Erythroblast (primary cell): Measurements from ENCODE around the gene KIAA1549.

Experiments
- DNase-seq, 2 experiments: peaks; one replicate each; lab custom pipeline; 2025; lab: John Stamatoyannopoulos, UW
- GATA1 ChIP-seq: IDR thresholded peaks from 2 replicates; pipeline ENCODE4 v1.6.1; 2011; ENCODE audit warnings: low read depth, mild to moderate bottlenecking, control low read depth, low read length, moderate library complexity
- POLR2A ChIP-seq: IDR thresholded peaks from 2 replicates; pipeline ENCODE4 v1.6.1; 2011; ENCODE audit warnings: mild to moderate bottlenecking, low read length

Gene KIAA1549

DNA sequence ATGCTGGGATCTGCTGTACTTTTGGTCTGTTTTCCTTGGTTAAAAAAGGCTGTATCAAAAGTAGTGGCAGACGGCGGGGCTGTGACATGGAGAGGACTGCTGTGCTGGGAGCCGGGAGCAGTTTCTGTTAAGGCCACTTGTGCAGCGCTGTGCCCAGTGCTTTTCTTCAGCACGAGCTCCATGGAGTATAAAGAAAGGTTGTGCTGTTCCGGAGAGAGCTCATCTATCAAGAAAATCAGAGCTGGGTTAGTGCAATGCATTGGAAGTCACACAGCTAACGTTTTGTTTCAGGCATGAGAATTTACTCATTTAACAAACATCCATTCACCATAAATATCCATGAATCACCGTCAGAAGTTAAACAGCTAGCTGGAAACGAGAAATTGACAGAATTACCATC, 62.0 kb downstream of the KIAA1549 start:
- TF ChIP-seq GATA1 (no peak), POLR2A (no peak)
- no peak for DNase-seq

DNA sequence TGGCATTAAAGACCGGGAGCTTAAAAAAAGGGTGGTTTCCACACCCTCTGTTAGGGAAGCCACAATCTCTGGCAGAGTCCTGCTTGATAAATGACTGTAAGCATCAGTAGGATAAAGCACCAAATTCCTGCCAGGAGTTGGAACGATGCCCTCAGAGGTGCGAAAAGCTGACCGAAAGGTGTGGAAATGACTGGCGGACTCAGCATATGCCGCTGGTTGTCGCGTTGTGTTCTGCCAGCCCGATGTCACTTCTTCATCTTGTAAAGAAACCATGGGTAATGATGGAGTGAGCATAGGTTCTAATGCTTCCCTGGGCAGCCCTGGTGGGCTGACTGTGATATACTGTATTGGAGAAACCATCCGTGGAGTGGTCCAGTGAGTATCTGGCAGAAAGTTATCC, 62.4 kb downstream of the KIAA1549 start:
- TF ChIP-seq GATA1 (no peak), POLR2A (no peak)
- no peak for DNase-seq

DNA sequence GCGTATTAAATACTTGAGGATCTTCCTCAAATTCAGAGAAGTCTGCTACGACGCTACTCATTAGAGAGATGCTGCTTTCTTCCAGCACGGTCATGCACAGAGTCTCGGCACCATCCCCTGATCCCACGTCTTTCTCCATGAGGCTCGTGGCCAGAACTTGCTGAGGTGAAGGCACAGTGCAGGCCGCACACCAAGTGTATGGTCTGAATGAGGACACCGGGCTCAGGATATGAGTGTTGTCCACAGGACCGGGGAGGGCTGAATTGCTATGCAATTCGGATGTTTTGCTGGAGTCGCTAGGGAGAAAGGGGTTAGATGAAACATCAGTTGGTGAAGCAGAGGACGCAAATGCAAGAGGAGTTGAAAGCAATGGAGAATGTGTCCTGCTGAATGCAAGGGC, 63.0 kb downstream of the KIAA1549 start:
- TF ChIP-seq GATA1 = no peak
- TF ChIP-seq POLR2A = no peak
- no peak for DNase-seq

DNA sequence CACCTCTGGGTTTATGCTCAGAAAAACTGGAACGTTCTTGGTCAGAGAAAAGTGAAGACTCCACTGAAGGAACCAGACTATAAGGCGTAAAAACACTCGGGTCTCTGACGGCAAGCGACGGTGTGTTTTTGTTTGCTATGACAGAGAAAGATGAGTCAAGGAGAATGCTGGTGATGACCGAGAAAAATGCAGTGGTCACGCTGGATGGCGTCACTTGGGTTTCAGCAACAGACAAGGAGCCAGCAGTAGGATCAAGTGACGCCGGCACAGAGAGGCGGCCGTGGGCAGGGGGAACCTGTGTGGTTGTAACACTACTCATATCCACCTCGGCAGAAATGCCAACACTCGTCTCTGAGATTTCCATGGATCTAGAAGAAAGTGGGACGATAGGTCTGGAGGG, 63.4 kb downstream of the KIAA1549 start:
- TF ChIP-seq POLR2A (no peak), GATA1 (no peak)
- DNase-seq = no peak

DNA sequence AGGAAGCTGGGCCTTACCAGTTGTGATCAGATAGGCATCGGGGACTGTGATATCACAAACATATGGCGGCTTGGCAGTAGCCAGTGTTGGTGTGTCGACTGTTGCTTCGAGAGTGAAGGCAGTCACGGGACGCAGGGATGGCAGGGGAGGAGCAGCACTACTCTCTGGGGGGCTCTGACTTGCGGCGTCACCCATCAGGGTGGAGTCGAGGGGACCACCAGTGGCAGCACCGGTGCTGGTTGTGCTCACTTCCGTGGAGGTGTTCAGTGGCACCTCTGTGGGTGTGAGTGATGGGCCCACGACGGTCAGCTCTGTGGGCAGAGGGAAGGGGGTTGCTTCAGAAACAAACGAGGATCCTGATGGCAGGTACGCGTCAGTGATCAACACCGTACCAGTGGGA, 64.5 kb downstream of the KIAA1549 start:
- no peak for DNase-seq
- no peak for TF ChIP-seq POLR2A
- no peak for TF ChIP-seq GATA1

DNA sequence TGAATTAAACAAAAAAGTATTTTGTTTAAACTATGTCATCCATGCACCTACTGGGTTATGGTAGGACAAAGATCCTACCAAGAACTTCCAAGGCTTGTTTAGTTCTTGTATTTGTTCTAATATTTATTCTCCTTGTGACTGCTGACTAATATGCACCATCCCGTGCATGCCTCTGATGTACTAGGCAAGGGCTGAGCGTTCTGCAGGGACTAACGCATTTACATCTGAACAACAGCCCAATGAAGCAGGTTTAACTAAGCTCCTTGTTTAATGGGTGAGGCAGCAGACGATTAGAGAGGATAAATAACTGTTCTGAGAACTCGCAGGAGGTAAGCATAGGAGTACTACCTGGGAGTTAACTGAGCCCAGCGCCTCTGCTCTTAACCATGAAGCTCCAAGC, 64.9 kb downstream of the KIAA1549 start:
- TF ChIP-seq GATA1 (no peak), POLR2A (no peak)
- DNase-seq = no peak

DNA sequence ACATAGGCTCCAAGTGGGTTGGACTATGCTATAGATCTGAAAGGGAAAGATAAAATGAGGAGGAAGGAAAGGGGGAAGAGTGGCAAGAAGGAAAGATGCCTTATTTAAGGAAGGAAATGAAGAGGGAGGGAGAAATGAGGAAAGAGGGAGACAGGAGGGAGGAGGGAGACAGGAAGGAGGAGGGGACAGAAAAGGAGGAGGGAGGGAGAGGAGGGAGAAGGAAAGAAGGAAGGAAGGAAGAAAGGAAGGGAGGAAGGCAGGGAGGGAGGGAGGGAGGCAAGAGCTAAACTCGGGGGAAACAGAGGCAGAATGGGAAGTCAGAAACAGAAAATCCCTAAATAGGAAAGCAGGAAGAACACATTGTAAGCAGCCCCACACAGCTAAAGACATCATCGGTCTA, 67.4 kb downstream of the KIAA1549 start:
- no peak for DNase-seq
- TF ChIP-seq GATA1 = no peak
- TF ChIP-seq POLR2A = no peak

DNA sequence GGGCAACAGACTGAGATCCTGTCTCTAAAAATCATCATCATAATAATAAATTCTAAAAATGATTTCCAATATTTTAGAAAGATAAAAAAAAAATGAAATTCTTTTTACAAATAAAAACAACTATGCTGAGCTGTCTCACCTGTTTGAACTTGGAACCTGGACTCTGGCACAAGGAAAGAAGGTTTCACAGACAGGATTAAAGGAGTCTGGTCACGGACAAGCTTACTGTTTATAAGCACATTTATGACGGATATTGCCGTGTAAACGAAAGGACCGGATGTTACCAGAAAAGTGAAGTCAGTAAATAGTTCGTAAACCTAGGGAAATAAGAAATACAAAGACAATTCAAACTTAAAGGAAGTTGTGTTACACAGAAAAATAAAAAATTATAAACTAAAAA, 70.2 kb downstream of the KIAA1549 start:
- TF ChIP-seq POLR2A (no peak), GATA1 (no peak)
- DNase-seq = no peak

DNA sequence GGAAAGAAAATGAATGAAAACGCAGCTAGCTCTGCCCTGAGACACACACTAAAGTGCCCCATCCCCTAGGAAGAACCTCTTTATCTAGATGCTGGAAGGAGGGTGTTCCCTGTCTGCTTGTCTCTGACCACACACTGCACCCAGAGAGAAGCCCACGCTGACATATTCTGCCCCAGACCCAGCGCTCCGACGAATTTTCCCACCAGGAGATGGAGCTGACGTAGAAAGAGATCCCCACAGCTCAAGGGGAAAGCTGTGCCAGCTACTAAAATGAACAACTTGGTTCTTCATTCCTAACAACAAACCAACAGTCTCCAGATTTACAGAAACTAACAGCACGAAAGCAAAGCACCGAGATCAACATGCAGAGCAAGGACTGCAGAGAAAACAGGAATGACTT, 73.3 kb downstream of the KIAA1549 start:
- DNase-seq = no peak
- TF ChIP-seq GATA1 (no peak), POLR2A (no peak)

DNA sequence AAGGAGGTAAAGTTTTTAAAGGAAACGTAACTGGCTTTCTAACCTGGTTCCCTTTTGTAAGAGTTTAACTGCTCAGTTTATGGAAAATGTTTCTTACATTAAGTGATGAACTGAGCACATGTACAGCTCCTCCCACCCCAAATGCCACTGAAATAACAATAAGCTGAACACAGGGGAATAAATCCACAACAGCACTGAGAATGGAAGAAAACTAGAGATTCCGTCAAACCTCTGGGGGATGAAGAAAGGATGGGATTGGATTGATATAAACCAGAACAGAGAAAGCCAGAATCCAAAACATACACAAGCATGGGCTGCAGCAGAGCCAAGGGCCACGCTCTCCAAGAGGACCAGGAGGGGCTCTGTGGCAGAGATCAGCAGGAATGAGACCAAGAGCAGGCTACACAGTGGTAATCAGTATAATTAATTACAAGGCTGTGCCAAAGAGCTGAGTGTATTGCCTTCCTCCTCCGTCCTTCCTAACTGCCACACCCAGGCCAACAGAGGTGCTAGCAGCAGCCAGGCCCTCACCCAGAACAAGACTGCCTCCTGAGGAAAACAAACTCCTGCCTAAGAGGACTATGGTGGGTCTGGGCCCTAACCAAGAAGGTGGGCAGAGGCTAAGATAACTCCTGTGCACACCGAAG, 73.9 kb downstream of the KIAA1549 start:
- TF ChIP-seq GATA1 (no peak), POLR2A (no peak)
- no peak for DNase-seq

DNA sequence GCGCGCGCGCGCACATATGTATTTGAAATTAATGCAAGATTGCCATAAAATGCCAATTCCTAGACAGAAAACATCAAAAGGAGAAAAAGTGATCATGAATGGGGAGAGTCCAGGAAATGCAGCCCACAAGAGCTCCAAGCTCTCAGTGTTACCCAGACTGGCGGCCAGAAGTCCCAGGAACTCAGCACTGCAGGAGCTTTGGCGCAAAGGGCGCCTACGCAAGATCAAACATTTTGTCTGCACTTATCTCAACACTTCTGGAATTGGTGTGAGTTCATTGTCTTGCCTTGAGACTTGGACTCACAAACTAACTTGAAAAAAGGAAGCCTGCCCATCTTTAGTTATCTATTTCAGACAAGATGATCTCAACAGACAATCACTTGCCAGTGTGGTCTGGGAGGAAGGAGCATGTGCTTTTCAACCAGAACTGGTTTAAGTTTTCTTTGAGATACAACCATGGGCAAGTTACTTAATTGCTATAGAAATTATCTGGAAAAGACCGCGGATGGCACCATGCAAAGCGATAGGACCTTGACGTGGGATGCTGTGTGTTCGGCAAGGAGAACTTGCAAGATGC, 77.2 kb downstream of the KIAA1549 start:
- DNase-seq = no peak
- TF ChIP-seq POLR2A (no peak), GATA1 (no peak)

DNA sequence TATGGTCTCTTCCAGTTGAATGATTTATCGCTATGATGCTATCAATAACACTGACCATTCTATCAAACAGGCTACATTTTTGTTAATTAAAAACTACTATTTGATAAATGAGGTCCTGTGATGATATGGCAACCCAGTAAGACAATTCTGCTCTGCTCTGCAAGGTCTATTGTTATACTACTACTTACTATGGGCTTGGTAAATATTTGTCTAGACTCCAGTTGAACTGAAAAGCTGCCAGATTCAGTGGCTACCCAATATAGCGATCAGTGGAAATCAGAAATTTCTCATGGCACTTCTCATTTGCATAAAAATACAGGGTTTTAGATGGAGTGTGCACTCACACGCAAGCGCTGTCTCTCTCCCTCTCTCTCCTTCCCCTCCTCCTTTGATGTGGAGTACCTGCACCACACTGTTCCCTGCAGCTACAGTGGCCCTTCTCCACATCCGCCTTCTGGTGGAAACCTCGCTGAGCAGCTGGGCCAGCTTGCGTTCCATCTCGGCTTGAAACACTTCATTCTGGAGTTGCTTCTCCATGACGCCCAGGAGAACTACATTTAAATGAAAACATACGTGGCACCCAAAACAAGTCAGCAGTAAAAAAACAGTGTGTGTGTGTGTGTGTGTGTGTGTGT, 77.9 kb downstream of the KIAA1549 start:
- no peak for DNase-seq
- TF ChIP-seq POLR2A (no peak), GATA1 (no peak)

DNA sequence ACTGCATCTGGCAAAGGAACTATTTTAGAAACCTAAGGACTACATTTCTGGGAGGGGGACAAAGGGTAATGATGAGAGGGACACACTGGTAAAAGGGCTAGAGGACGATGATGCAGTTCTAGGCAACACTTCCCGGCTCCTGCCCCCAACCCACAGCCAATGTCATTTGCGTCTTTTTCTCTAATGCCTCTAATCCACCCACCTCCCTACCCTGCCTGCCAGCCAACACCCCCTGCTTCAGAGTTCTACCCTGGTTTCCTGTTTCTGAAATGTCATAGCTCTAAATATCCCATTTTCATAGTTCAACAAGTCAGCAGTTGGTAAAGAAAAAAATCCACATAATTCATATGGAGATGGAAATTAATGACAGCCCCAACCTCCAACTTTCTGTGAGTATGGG, 79.0 kb downstream of the KIAA1549 start:
- DNase-seq = no peak
- TF ChIP-seq POLR2A (no peak), GATA1 (no peak)

DNA sequence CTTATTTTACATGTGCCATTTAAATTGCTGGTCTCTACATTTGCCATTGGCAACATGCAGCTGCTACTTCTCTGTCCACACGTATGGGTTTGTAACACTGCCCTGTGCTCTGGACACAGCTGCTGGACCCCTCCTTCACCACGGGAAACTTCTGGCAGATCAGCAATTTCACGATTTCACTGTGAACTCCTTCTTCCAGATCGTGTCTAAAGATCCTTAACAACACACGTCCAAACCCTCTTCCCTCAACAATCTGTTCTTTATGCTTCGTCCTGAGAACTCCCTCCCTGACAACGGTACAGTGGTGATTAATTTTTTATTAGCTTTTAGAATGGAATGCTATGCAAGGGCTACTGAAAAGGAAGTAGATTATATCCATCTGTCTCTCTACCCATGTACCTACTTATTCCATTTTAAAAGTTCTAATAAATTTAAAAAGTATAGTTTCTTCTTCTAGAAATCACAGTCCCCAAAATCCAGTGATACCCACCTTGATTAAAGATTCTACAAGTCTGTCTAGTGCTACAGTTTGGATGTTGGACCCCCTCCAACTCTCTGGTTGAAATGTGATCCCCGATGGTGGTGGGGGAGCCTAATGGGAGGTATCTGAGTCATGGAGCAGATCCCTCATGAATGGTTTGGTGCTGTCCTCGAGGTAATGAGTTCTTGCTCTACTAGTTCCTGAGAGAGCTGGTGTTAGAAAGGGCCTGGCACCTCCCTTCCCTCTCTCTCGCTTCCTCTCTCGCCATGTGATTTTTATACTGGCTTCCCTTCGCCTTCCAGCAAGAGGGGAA, 81.0 kb downstream of the KIAA1549 start:
- TF ChIP-seq POLR2A = no peak
- no peak for DNase-seq
